ENCODE results near the gene CPNE4.

The CPNE4 gene

GRCh38 chr3:131694376-131694775 lies 340.4 kb downstream of the CPNE4 start:
- DNase-seq (ENCODE audit: low spot score), result no peak

GRCh38 chr3:131692356-131692755 lies 342.5 kb downstream of the CPNE4 start:
- DNase-seq (ENCODE audit: low spot score), result no peak

GRCh38 chr3:131690800-131691199 lies 344.0 kb downstream of the CPNE4 start:
- DNase-seq (ENCODE audit: low spot score), result no peak

- DNase-seq (ENCODE audit: low spot score), result no peak
Observed at GRCh38 chr3:131688370-131688769, 346.4 kb downstream of the CPNE4 start.

GRCh38 chr3:131669600-131669999 lies 365.2 kb downstream of the CPNE4 start:
- DNase-seq (ENCODE audit: low spot score), result no peak

GRCh38 chr3:131658771-131659170 lies 376.0 kb downstream of the CPNE4 start:
- no peak for DNase-seq (ENCODE audit: low spot score)

- no peak for DNase-seq (ENCODE audit: low spot score)
Observed at GRCh38 chr3:131658115-131658514, 376.7 kb downstream of the CPNE4 start.

GRCh38 chr3:131655070-131655690 lies 379.6 kb downstream of the CPNE4 start:
- no peak for DNase-seq (ENCODE audit: low spot score)

GRCh38 chr3:131645638-131646037 lies 389.2 kb downstream of the CPNE4 start:
- DNase-seq (ENCODE audit: low spot score), result no peak

GRCh38 chr3:131636266-131636775 lies 398.5 kb downstream of the CPNE4 start:
- DNase-seq (ENCODE audit: low spot score), result no peak

GRCh38 chr3:131630807-131631206 lies 404.0 kb downstream of the CPNE4 start:
- no peak for DNase-seq (ENCODE audit: low spot score)

- no peak for DNase-seq (ENCODE audit: low spot score)
Observed at GRCh38 chr3:131630097-131630496, 404.7 kb downstream of the CPNE4 start.

GRCh38 chr3:131623431-131623830 lies 411.4 kb downstream of the CPNE4 start:
- no peak for DNase-seq (ENCODE audit: low spot score)

- no peak for DNase-seq (ENCODE audit: low spot score)
Observed at GRCh38 chr3:131622726-131623125, 412.1 kb downstream of the CPNE4 start.

- DNase-seq (ENCODE audit: low spot score), result no peak
Observed at GRCh38 chr3:131620977-131621376, 413.8 kb downstream of the CPNE4 start.

GRCh38 chr3:131619821-131620220 lies 415.0 kb downstream of the CPNE4 start:
- no peak for DNase-seq (ENCODE audit: low spot score)

GRCh38 chr3:131616719-131617118 lies 418.1 kb downstream of the CPNE4 start:
- no peak for DNase-seq (ENCODE audit: low spot score)

GRCh38 chr3:131612745-131613144 lies 422.1 kb downstream of the CPNE4 start:
- DNase-seq (ENCODE audit: low spot score), result no peak

- no peak for DNase-seq (ENCODE audit: low spot score)
Observed at GRCh38 chr3:131610174-131610573, 424.6 kb downstream of the CPNE4 start.

- DNase-seq (ENCODE audit: low spot score), result no peak
Observed at GRCh38 chr3:131608741-131609140, 426.1 kb downstream of the CPNE4 start.

GRCh38 chr3:131608296-131608695 lies 426.5 kb downstream of the CPNE4 start:
- DNase-seq (ENCODE audit: low spot score), result no peak

- no peak for DNase-seq (ENCODE audit: low spot score)
Observed at GRCh38 chr3:131605916-131606315, 428.9 kb downstream of the CPNE4 start.

GRCh38 chr3:131602011-131602779 lies 432.6 kb downstream of the CPNE4 start:
- no peak for DNase-seq (ENCODE audit: low spot score)

GRCh38 chr3:131597816-131598215 lies 437.0 kb downstream of the CPNE4 start:
- DNase-seq (ENCODE audit: low spot score), result no peak
